Activated CD4-positive, alpha-beta T cell treated with anti-CD3 and anti-CD28 coated beads, Interleukin-2, amount 50 U/mL, for 4 hours (primary cell): ENCODE measurements around the gene BRD2.

Experiments used
- DNase-seq, 2 experiments: peaks; one replicate each; pipeline ENCODE4 v3.0.0-alpha.2; 2020

BRD2 gene

DNA sequence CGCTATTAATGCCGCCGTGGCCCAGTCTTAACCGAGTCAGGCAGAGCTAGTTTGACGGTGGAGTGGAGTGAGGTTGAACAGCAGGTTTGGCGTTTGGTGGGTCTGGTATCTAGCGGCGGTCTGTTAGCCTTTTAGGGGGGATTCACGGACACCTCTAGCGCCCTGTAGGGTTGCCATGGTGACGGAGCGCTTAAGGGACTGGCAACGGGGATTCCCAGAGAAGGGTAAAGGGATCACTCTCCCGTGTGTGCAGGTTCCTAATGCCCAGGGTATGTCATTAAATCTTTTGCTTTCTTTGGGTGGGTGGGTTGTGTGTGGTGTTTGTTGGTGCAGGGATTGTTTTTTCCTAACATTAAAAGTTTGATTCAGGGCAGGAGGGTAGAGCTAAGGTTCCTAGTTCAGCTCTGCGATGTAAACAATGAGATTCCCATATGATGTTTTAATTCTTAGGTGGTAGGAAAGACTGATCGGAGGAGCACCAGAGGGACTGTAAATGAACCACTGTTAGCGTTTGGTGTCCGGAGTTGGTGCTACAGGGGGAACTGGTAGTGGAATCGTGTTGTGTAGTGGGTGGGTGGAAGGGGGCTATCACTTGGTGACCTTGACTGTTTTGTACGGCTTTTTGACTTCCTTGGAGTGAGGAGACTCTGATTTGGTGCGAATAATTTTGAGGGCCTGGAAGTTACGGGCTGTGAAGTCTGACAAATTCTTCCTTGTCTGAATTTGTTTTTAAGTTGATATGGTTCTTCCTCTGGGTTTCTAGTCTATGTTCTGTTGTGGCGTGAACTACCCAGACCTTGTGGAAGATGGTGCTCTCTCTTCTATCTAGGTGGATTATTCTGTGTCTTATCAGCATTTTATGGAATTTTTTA lies 5.0 kb downstream of the BRD2 start:
- peak in 1 of 2 experiments; percentile 25 for DNase-seq

DNA sequence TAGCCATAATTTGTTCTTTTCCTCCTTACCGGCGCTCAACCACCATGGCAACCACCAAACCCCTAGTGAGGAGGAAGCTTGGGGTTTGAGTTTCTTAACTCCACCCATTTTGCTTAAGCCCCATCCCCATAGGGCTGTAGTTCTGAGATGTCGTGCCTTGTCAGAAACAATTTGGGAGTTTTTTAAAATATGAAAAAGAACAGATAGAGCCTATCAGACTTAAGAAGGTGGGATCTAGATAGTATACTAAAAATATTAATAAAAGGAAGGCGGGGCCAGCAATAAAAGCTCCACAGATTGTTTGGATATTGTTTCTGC lies 5.6 kb downstream of the BRD2 start:
- DNase-seq, result no peak

DNA sequence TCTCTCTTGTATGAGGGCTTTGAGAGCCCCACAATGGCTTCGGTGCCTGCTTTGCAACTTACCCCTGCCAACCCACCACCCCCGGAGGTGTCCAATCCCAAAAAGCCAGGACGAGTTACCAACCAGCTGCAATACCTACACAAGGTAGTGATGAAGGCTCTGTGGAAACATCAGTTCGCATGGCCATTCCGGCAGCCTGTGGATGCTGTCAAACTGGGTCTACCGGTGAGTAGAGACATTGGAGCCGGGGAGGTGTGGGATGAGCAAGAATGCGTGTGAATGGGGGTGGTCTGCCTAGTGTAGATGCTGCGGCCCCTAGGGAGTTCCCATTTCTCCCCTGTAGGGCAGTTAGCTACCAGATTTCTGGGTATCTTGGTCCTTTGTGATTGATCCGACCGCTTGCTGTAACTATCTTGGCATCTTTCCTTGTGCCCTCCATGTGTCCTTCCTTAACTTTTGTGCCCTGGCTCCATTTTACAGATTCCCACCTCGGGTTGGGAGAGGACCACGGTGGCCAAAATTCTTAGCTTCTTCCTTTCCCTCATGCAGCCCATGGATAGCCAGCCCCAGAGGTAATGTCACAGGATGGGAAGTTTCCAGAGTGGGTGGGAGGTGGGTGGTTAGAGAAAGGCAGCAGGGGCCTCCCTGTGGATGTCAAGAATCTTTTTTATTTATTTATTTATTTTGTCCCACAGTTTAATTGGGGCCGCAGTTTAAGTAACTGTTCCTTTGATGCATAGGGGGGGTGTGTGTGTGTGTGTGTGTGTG lies 6.3 kb downstream of the BRD2 start:
- DNase-seq, result no peak

DNA sequence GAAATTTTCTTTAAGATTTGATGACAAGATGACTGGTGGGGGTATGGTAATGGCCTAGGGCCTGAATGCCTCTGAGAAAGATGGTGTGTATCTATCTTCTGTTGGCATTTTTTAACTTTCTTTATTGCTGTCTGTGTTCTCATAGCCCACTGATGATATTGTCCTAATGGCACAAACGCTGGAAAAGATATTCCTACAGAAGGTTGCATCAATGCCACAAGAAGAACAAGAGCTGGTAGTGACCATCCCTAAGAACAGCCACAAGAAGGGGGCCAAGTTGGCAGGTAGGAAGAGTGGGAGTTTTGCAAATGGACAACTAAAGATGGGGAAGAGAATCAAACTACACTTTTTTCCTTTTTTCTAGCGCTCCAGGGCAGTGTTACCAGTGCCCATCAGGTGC lies 7.5 kb downstream of the BRD2 start:
- no peak for DNase-seq

DNA sequence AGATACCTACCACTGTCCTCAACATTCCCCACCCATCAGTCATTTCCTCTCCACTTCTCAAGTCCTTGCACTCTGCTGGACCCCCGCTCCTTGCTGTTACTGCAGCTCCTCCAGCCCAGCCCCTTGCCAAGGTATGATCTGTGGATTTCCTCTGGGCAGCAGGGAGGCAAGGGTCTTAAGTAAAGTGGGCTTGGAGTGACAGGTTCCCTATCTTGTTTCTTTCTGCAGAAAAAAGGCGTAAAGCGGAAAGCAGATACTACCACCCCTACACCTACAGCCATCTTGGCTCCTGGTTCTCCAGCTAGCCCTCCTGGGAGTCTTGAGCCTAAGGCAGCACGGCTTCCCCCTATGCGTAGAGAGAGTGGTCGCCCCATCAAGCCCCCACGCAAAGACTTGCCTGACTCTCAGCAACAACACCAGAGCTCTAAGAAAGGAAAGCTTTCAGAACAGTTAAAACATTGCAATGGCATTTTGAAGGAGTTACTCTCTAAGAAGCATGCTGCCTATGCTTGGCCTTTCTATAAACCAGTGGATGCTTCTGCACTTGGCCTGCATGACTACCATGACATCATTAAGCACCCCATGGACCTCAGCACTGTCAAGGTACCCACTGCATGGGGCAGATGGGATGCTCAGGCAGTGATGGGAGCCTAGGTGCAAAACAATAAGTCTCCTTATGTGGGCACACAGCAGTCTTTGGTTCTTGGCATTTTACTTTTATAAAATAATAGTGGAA lies 8.1 kb downstream of the BRD2 start:
- DNase-seq, result no peak

DNA sequence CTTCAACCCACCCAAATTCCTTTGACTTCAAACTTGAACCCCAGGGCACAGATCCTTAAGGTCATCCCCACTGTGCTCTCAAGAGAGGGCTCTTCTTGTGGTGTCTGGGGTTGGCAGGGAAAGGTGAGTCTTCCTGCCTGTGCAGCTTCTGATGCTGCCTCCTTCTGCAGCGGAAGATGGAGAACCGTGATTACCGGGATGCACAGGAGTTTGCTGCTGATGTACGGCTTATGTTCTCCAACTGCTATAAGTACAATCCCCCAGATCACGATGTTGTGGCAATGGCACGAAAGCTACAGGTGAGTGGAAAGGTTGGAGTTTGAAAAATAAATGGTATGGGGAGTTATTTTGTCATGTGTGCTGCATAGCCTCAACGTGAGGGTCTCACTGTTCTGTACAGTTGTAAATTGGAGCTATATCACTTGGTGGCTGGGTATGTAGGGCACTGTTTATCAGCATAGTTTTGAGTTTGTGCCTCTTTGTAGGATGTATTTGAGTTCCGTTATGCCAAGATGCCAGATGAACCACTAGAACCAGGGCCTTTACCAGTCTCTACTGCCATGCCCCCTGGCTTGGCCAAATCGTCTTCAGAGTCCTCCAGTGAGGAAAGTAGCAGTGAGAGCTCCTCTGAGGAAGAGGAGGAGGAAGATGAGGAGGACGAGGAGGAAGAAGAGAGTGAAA lies 9.0 kb downstream of the BRD2 start:
- DNase-seq, result no peak

DNA sequence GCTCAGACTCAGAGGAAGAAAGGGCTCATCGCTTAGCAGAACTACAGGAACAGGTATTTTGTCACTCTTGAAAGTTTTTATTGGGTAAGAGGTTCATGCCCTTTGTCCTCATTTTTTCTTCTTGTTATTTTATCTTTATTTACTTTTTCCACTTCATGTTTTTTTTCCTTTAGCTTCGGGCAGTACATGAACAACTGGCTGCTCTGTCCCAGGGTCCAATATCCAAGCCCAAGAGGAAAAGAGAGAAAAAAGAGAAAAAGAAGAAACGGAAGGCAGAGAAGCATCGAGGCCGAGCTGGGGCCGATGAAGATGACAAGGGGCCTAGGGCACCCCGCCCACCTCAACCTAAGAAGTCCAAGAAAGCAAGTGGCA lies 9.5 kb downstream of the BRD2 start:
- no peak for DNase-seq

DNA sequence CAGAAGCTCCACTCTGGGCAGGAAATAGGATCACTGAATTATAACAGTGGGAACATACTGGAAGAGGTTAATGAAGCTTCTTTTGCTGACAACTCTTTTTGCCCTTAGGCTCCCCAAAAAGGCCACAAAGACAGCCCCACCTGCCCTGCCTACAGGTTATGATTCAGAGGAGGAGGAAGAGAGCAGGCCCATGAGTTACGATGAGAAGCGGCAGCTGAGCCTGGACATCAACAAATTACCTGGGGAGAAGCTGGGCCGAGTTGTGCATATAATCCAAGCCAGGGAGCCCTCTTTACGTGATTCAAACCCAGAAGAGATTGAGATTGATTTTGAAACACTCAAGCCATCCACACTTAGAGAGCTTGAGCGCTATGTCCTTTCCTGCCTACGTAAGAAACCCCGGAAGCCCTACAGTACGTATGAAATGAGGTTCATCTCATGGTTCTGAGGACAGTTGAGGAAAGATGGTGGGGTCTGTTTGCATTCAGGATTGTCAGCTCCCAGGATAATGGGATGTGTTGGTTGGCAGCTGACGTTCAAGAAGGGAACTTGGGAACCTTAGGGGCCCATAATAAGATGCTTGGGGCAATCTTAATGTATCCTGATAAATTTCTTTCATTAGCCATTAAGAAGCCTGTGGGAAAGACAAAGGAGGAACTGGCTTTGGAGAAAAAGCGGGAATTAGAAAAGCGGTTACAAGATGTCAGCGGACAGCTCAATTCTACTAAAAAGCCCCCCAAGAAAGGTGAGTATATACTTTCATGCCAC lies 11.5 kb downstream of the BRD2 start:
- DNase-seq, result no peak

DNA sequence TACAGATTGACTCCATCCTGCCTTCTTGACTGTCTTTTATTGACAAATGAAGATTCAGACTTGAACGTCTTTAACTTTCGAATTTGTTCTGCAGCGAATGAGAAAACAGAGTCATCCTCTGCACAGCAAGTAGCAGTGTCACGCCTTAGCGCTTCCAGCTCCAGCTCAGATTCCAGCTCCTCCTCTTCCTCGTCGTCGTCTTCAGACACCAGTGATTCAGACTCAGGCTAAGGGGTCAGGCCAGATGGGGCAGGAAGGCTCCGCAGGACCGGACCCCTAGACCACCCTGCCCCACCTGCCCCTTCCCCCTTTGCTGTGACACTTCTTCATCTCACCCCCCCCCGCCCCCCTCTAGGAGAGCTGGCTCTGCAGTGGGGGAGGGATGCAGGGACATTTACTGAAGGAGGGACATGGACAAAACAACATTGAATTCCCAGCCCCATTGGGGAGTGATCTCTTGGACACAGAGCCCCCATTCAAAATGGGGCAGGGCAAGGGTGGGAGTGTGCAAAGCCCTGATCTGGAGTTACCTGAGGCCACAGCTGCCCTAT lies 12.2 kb downstream of the BRD2 start:
- DNase-seq, result no peak

DNA sequence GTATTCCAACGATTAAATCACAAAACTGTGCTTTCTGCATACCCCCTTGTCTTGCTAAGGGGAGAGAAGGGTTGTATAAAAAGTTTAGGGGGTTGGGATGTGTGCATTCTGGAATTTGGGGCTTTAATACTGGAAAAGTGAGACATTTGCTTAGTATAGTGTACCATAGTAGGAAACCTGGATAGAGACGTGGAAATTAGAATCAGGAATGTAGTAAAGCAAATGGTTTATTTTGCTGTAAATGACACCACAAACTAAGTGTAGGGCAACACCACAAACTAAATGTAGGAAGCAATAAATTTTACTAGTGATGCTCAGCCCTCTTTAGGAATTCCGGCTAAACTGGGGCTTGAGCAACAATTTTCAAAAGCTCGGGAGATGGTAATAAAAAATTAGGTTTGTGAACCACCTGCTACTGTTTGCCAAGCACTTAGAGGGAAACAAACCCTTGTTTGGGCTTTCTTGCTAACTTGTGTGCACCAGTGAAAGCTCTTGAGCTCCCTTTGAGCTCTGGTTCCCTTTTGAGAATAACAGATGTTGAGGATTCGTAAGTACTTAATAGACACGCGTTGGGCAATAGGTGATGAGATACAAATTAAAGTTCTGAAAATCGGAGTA lies 13.8 kb downstream of the BRD2 start:
- no peak for DNase-seq

DNA sequence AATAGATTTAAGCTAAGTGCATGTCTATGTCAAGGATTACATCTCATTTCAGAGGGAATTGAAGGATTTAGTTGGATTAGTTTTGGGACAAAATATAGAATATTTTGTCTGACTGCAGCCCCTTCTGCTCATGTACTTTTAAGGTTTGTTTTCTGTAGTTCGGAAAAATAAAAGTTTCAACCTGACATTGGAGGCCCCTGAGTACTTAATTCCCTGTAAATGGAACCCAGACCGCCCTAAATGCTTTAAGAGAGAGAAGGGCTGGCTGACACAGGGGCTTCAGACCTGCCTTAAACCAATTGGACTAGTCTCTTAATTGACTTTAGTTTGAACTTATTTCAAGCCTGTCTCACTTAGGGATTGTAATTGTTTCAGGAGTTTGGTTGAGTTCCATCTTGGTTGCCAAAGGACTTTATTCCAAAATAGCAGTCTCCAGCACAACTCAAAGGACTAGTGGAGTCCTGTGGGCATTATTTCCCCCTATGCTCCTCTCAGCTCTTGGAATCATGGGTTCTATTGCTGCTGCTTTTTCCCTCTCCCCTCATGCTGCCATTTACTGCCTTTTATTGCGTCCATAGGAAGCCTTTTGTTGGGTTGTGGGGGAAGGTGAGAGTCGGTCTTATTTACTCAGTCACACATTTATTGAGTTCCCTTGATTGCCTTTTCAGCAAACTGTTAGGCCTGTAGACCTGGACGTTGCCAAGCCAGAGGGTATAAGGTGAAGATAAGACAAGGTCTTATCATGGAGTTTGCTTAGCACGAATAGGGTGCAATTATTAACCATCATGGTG lies 14.5 kb downstream of the BRD2 start:
- DNase-seq, result no peak

DNA sequence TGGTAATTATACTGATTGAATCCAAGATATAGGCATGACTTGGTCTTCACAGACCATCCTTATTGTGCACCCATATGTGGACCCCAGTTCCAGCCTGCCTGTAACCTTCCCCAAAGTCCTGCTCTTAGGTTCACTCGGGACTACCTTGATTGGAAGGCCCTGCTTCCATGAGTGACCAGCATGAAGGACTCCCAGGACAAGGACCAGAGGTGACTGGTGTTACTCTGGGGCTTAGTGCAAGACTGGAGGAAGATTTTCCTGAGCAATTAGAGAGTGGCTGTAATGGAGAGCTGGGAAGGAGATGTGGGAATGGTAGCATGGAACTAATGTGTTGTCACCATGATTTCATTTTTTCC lies 15.1 kb downstream of the BRD2 start:
- DNase-seq, result no peak

DNA sequence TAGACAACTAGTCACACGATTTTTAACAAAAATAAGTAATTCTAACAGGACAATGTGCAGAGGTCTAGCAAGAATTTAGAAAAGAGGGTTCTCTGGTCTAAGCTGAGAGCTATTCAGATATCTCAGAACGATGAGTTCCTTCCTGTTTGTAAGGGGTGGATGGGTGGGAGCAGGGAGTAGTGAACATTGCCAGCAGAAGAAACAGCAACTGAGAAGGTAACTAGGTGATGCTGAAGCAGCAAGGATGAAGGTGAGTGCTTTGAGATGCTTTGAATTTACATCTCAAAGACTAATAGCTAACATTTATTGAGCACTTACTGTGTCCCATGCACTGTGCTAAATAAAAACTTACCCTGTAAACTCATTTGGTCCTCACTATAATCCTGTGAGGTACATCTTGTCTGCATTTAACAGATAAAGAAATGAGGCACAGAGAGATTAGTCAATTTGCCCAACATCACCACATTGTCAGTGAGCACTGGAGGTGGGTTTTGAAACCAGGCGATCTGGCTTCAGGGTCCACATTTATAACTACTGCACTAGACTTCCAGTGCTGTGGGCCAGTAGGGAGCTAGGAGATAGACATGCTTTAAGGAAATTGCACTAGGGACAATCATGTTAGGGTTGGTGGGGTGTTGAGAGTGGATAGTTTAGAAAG lies 15.7 kb downstream of the BRD2 start:
- no peak for DNase-seq

DNA sequence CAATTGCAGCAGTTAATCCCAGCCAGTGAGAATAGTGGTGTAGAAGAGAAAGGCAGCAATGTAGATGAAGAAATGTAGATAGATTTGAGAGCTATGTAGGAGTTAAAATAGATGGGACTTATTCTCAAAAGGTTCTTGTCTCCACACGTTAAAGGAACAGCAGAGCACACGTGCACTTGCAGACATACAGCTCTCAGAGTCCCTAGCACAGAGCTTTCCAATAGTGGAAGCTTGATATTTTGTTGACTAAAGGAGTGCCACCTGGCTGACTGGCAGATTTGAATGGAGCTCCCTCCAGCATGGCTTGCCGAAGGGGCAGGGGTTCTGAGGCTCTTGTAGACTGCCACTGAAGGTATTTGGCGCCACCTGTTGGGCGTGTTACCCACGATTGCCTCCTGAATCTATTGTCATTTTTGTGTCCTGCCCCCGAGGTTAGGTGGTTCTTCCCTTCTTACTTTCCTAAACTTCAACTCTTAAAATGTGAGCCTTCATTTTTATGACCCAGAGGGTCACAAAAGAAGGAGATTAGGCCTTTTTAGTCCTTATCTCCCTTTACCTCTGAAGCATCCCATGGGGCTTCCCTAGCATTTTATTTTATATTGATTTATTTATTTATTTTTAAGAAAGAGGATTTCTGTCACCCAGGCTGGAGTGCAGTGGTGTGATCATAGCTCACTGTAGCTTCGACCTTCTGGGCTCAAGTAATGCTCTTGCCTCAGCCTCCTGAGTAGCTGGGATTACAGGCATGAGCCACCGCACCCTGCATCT lies 16.4 kb downstream of the BRD2 start:
- peak; percentile 91 to 94 for DNase-seq

DNA sequence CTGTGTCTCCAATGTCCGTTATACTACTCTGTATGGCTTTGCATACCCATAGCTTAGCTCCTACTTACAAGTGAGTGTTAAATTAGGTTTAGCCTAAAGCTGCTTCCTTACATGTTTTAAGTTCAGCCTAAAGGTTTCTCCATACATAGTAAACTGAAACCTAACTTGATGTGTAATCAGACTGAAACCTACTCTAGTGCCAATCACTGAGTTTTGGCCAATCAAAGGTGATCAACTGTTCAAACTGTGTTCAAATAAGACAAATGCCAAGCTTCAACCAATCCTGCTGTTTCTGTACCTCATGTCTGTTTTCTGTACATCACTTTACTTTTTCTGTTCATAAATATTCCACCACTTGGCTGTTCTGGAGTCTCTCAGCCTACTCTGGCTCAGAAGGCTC lies 21.0 kb downstream of the BRD2 start:
- no peak for DNase-seq

DNA sequence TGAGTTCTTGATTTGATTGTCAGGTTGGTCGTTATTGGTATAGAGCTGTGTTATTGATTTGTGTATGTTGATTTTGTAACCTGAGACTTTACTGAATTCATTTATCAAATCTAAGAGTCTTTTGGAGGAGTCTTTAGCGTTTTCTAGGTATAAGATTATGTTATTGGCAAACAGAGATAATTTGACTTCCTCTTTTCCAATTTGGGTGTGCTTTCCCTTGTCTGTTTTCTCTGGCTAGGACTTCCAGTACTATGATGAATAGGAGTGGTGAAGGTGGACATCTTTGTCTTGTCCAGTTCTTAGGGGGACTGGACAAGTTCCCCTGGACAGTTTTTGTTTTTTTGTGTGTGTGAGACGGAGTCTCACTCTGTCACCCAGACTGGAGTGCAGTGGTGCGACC lies 23.6 kb downstream of the BRD2 start:
- no peak for DNase-seq

DNA sequence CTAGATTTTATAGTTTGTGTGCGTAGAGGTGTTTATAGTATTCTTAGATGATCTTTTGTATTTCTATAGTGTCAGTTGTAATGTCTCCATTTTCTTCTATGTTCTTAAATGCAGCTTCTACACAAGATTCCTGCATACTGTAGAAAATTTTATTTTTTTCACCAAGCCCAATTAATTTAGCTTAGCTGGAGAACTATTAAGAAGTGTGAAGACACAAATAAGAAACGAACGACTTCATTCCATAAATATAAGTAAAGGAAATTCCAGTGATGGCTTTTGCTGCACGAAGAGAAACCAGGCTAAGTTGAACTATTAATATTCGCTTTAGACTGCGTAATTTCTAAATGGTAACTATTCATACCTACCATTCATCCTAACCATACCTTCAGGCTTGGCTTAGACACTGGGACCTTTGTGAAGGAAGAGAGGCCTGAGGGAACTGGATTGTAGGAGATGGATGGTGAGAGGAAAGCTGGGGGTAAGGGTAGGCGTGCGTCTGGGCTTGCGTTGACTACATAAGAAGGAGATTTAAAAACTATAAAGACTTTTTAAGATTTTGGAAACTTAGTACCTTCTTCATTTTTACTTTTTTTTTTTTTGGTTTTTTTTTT lies 25.1 kb downstream of the BRD2 start:
- DNase-seq, result no peak

DNA sequence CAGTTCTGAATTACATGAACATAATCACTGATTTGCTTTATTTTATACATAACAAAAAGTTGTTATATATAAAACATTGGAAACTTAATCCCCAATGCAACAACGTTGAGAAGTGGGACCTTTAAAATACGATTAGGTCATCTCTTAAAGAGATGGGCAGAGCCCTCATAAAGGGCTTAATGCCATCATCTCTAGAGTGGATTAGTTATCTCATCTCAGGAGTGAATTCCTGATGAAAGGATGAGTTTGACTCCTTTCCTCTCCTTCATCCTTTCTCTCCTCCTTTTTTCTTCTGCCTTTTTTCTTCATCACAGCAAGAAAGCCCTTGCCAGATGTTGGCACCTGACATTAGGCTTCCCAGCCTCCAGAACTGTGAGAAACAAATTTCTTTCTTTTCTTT lies 27.1 kb downstream of the BRD2 start:
- no peak for DNase-seq

DNA sequence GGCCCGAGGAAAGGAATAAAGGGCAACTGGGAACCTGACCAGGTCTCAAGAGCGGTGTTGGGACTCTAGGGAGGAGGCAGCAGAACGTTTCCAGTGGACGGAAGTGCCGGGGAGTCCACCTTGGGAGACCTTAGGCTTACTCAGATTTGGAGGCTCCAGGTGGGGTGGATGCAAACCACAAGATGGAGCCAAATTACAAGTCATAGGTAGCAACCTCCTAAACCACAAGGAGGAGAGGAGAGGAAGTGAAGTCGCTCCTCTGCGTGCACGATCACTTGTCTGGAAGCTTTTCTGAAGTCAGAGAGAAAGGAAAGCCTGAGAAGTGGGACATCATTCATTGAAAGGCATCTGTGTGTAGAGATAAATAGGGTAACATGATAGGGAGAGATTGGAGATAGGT lies 31.7 kb downstream of the BRD2 start:
- DNase-seq, result no peak
